Measurements from ENCODE around the gene SERPINE1.

The SERPINE1 gene

DNA sequence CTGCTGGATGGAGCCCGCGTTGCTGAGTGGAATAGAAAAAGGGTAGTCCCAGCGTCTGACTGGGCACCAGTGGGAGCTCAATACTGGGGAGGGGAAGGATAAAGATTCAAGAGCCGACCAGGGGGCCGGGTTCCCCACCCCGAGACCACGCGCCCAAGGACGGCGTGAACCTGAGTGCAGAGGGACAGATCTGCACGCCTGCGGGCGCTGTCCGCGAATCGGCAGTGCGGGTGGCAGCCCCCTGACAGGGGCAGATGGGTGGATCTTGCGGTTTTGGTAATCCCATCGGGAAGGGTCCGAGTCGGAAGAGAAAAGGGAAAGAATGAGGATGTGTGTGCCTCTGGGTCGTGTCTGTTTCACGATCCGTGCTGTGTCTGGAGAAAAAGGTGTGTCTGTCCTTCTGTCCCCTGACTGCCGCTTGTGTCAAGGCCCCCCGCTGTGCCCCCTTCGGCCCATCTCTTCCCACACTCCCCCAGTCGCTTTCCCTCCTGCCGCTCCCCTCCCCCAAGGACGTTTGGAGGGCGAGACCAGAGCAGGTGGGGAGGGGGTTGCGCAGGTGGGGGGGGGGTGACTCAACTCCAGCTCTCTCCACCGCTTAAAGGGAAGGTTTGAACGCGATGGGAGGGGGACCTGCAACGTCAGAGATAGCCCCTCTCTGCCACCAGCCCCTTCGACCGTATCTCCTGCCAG, 39.2 kb downstream of the SERPINE1 start:
- TF ChIP-seq, protein P1, sequence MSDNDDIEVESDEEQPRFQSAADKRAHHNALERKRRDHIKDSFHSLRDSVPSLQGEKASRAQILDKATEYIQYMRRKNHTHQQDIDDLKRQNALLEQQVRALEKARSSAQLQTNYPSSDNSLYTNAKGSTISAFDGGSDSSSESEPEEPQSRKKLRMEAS (IDR thresholded peaks at IDR 0.05) = no peak
- no peak for TF ChIP-seq NFIC (IDR thresholded peaks at IDR 0.05)
- TF ChIP-seq CEBPB (IDR thresholded peaks at IDR 0.05) = no peak
- TF ChIP-seq TCF12 (IDR thresholded peaks at IDR 0.05; ENCODE audit: low read depth) = no peak

- TF ChIP-seq RAD21 (IDR thresholded peaks at IDR 0.05; ENCODE audit: low read depth) (no peak), CREB1 (IDR thresholded peaks at IDR 0.05; ENCODE audit: low read depth) (no peak), CEBPB (IDR thresholded peaks at IDR 0.05) (no peak), TAF1 (IDR thresholded peaks at IDR 0.05; ENCODE audit: low read depth) (no peak), EGR1 (IDR thresholded peaks at IDR 0.05) (no peak), TEAD4 (IDR thresholded peaks at IDR 0.05) (no peak), EP300 (IDR thresholded peaks at IDR 0.05; ENCODE audit: borderline replicate concordance) (no peak)
- TF ChIP-seq, protein P2, sequence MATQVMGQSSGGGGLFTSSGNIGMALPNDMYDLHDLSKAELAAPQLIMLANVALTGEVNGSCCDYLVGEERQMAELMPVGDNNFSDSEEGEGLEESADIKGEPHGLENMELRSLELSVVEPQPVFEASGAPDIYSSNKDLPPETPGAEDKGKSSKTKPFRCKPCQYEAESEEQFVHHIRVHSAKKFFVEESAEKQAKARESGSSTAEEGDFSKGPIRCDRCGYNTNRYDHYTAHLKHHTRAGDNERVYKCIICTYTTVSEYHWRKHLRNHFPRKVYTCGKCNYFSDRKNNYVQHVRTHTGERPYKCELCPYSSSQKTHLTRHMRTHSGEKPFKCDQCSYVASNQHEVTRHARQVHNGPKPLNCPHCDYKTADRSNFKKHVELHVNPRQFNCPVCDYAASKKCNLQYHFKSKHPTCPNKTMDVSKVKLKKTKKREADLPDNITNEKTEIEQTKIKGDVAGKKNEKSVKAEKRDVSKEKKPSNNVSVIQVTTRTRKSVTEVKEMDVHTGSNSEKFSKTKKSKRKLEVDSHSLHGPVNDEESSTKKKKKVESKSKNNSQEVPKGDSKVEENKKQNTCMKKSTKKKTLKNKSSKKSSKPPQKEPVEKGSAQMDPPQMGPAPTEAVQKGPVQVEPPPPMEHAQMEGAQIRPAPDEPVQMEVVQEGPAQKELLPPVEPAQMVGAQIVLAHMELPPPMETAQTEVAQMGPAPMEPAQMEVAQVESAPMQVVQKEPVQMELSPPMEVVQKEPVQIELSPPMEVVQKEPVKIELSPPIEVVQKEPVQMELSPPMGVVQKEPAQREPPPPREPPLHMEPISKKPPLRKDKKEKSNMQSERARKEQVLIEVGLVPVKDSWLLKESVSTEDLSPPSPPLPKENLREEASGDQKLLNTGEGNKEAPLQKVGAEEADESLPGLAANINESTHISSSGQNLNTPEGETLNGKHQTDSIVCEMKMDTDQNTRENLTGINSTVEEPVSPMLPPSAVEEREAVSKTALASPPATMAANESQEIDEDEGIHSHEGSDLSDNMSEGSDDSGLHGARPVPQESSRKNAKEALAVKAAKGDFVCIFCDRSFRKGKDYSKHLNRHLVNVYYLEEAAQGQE (IDR thresholded peaks at IDR 0.05; ENCODE audit: low read depth) = no peak
These were observed 39.7 kb downstream of the SERPINE1 start for GRCh38 chr7:101166648-101166908.

- TF ChIP-seq TCF12 (IDR thresholded peaks at IDR 0.05; ENCODE audit: low read depth) = no peak
- TF ChIP-seq, protein P1 (IDR thresholded peaks at IDR 0.05) = no peak
- TF ChIP-seq TAF1 (IDR thresholded peaks at IDR 0.05; ENCODE audit: low read depth) = no peak
- no peak for TF ChIP-seq EGR1 (IDR thresholded peaks at IDR 0.05)
- no peak for TF ChIP-seq NFIC (IDR thresholded peaks at IDR 0.05)
- no peak for TF ChIP-seq YY1 (IDR thresholded peaks at IDR 0.05; ENCODE audit: low read depth)
- TF ChIP-seq RAD21 (IDR thresholded peaks at IDR 0.05; ENCODE audit: low read depth) = no peak
- no peak for TF ChIP-seq CEBPB (IDR thresholded peaks at IDR 0.05)
- TF ChIP-seq ZBTB7A (IDR thresholded peaks at IDR 0.05; ENCODE audit: low read depth) = no peak
- TF ChIP-seq, protein P3, sequence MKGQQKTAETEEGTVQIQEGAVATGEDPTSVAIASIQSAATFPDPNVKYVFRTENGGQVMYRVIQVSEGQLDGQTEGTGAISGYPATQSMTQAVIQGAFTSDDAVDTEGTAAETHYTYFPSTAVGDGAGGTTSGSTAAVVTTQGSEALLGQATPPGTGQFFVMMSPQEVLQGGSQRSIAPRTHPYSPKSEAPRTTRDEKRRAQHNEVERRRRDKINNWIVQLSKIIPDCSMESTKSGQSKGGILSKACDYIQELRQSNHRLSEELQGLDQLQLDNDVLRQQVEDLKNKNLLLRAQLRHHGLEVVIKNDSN (IDR thresholded peaks at IDR 0.05) = no peak
- TF ChIP-seq FOXM1 (IDR thresholded peaks at IDR 0.05; ENCODE audit: borderline replicate concordance, low read depth) = no peak
- TF ChIP-seq, protein P2 (IDR thresholded peaks at IDR 0.05; ENCODE audit: low read depth) = no peak
These were observed 40.2 kb downstream of the SERPINE1 start for GRCh38 chr7:101166909-101167644.

DNA sequence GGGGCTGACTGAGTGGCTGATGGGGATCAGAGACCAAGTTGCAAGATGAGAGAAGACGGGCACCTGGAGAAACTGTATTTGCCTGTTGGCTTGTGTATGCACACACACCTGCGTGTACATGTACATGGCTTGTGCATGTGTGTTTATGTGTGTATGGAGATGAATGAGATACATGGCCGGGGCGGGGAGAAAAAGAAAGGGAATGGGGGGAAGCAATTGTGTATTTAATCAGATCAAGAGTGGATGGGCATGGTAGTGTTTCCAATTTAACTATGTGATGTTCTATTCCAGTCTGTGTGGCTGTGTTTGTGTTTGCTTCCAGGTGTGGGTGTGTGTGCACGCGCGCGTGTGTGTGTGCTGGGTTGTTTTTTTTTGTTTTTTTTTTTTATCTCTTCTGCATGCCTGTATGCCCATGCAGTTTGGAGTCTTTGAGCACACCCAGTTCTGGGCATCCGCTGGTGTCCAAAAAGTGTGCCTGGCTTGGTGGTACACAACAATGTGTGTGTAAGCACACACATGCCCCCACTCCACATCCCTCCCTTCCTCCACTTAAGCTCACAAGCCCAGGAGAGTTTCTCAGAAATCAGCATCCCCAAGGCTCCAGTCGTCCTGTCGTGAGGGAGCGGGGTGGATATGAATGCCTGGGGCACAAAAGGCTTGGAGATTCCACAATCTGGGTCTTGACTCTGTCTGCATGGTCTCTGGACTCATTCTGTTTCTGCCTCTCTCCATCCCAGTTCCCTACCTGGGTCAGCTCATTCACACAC, 40.9 kb downstream of the SERPINE1 start:
- TF ChIP-seq, protein P3 (IDR thresholded peaks at IDR 0.05) = no peak
- TF ChIP-seq EGR1 (IDR thresholded peaks at IDR 0.05) = no peak

- no peak for TF ChIP-seq CREB1 (IDR thresholded peaks at IDR 0.05; ENCODE audit: low read depth)
- TF ChIP-seq TEAD4 (IDR thresholded peaks at IDR 0.05) = no peak
- no peak for TF ChIP-seq ZBTB7A (IDR thresholded peaks at IDR 0.05; ENCODE audit: low read depth)
- TF ChIP-seq RAD21 (IDR thresholded peaks at IDR 0.05; ENCODE audit: low read depth) = no peak
- TF ChIP-seq EGR1 (IDR thresholded peaks at IDR 0.05) = no peak
- TF ChIP-seq, protein P2 (IDR thresholded peaks at IDR 0.05; ENCODE audit: low read depth) = no peak
- no peak for TF ChIP-seq TCF12 (IDR thresholded peaks at IDR 0.05; ENCODE audit: low read depth)
- no peak for TF ChIP-seq YY1 (IDR thresholded peaks at IDR 0.05; ENCODE audit: low read depth)
- no peak for TF ChIP-seq TAF1 (IDR thresholded peaks at IDR 0.05; ENCODE audit: low read depth)
- no peak for TF ChIP-seq CEBPB (IDR thresholded peaks at IDR 0.05)
- TF ChIP-seq, protein P3 (IDR thresholded peaks at IDR 0.05) = no peak
- no peak for TF ChIP-seq NFIC (IDR thresholded peaks at IDR 0.05)
- no peak for TF ChIP-seq FOXM1 (IDR thresholded peaks at IDR 0.05; ENCODE audit: borderline replicate concordance, low read depth)
- TF ChIP-seq EP300 (IDR thresholded peaks at IDR 0.05; ENCODE audit: borderline replicate concordance) = no peak
- TF ChIP-seq, protein P1 (IDR thresholded peaks at IDR 0.05) = no peak
These were observed 41.6 kb downstream of the SERPINE1 start for GRCh38 chr7:101168412-101169049.
